ENCODE data around the gene SLC22A4.

The SLC22A4 gene

GRCh38 chr5:132378580-132378979 is 84.4 kb downstream of the SLC22A4 start:
- in situ Hi-C loops (cut with MboI; ENCODE audit: low sequenced_read_pairs, unreplicated experiment), result no loop called here
- DNase-seq (ENCODE audit: low spot score), result no peak
- TF ChIP-seq CTCF (IDR thresholded peaks at IDR 0.05; ENCODE audit: borderline replicate concordance, control extremely low read depth, extremely low read depth, insufficient read depth, missing control alignments), result no peak

GRCh38 chr5:132380047-132380446 is 85.9 kb downstream of the SLC22A4 start:
- DNase-seq (ENCODE audit: low spot score), result no peak
- no peak for TF ChIP-seq CTCF (IDR thresholded peaks at IDR 0.05; ENCODE audit: borderline replicate concordance, control extremely low read depth, extremely low read depth, insufficient read depth, missing control alignments)
- in situ Hi-C loops (cut with MboI; ENCODE audit: low sequenced_read_pairs, unreplicated experiment), result loop anchor here (10.0 kb wide), 1 partner anchor 445 kb away; no protein-coding TSS in a partner anchor

GRCh38 chr5:132380741-132381140 is 86.5 kb downstream of the SLC22A4 start:
- TF ChIP-seq CTCF (IDR thresholded peaks at IDR 0.05; ENCODE audit: borderline replicate concordance, control extremely low read depth, extremely low read depth, insufficient read depth, missing control alignments), result no peak
- in situ Hi-C loops (cut with MboI; ENCODE audit: low sequenced_read_pairs, unreplicated experiment), result loop anchor here (10.0 kb wide), 1 partner anchor 444 kb away; no protein-coding TSS in a partner anchor
- DNase-seq (ENCODE audit: low spot score), result no peak

GRCh38 chr5:132381614-132382013 is 87.4 kb downstream of the SLC22A4 start:
- in situ Hi-C loops (cut with MboI; ENCODE audit: low sequenced_read_pairs, unreplicated experiment), result loop anchor here (10.0 kb wide), 1 partner anchor 443 kb away; no protein-coding TSS in a partner anchor
- no peak for TF ChIP-seq CTCF (IDR thresholded peaks at IDR 0.05; ENCODE audit: borderline replicate concordance, control extremely low read depth, extremely low read depth, insufficient read depth, missing control alignments)
- no peak for DNase-seq (ENCODE audit: low spot score)

GRCh38 chr5:132383261-132383660 is 89.1 kb downstream of the SLC22A4 start:
- no peak for TF ChIP-seq CTCF (IDR thresholded peaks at IDR 0.05; ENCODE audit: borderline replicate concordance, control extremely low read depth, extremely low read depth, insufficient read depth, missing control alignments)
- DNase-seq (ENCODE audit: low spot score), result no peak
- in situ Hi-C loops (cut with MboI; ENCODE audit: low sequenced_read_pairs, unreplicated experiment), result loop anchor here (10.0 kb wide), 1 partner anchor 442 kb away; no protein-coding TSS in a partner anchor

- no peak for TF ChIP-seq CTCF (IDR thresholded peaks at IDR 0.05; ENCODE audit: borderline replicate concordance, control extremely low read depth, extremely low read depth, insufficient read depth, missing control alignments)
- no peak for DNase-seq (ENCODE audit: low spot score)
- in situ Hi-C loops (cut with MboI; ENCODE audit: low sequenced_read_pairs, unreplicated experiment), result loop anchor here (10.0 kb wide), 1 partner anchor 441 kb away; no protein-coding TSS in a partner anchor
These were observed 89.8 kb downstream of the SLC22A4 start for GRCh38 chr5:132383984-132384383.
